HG03342 (cell line): ENCODE results near the gene AFMID.

ENCODE experiments used
- ATAC-seq: cut with Tn5 transposase; IDR thresholded peaks from one replicate; pipeline ENCODE4 v1.9.1; 2021; ENCODE audit warnings: mild to moderate bottlenecking, moderate library complexity; ENCODE audit not compliant: unreplicated experiment

Gene AFMID

GRCh38 chr17:78179372-78179771, 7.8 kb upstream of the AFMID start:
- ATAC-seq, result no peak

- no peak for ATAC-seq
Measured at GRCh38 chr17:78180083-78180482, 7.1 kb upstream of the AFMID start.

GRCh38 chr17:78180508-78180907, 6.7 kb upstream of the AFMID start:
- no peak for ATAC-seq

GRCh38 chr17:78182504-78182903, 4.7 kb upstream of the AFMID start:
- no peak for ATAC-seq

GRCh38 chr17:78183916-78184315, 3.2 kb upstream of the AFMID start:
- no peak for ATAC-seq

GRCh38 chr17:78184351-78184750, 2.8 kb upstream of the AFMID start:
- ATAC-seq, result no peak

- ATAC-seq, result no peak
Measured at GRCh38 chr17:78184868-78185267, 2.3 kb upstream of the AFMID start.

- no peak for ATAC-seq
Measured at GRCh38 chr17:78185981-78186691, 1.0 kb upstream of the AFMID start.

GRCh38 chr17:78196716-78197115, 9.6 kb downstream of the AFMID start:
- ATAC-seq, result no peak

GRCh38 chr17:78197147-78197832, 10.1 kb downstream of the AFMID start:
- no peak for ATAC-seq

- ATAC-seq, result no peak
Measured at GRCh38 chr17:78200451-78200850, 13.3 kb downstream of the AFMID start.

- ATAC-seq, result no peak
Measured at GRCh38 chr17:78202666-78203065, 15.5 kb downstream of the AFMID start.

GRCh38 chr17:78204387-78205123, 17.4 kb downstream of the AFMID start:
- ATAC-seq, result no peak

GRCh38 chr17:78205124-78205775, 18.1 kb downstream of the AFMID start:
- no peak for ATAC-seq

GRCh38 chr17:78206298-78206697, 19.1 kb downstream of the AFMID start:
- ATAC-seq, result no peak

- ATAC-seq, result no peak
Measured at GRCh38 chr17:78208486-78208885, 21.3 kb downstream of the AFMID start.

- ATAC-seq, result no peak
Measured at GRCh38 chr17:78210111-78210510, 22.9 kb downstream of the AFMID start.

GRCh38 chr17:78211032-78211431, 23.9 kb downstream of the AFMID start:
- ATAC-seq, result no peak

GRCh38 chr17:78214016-78214705, 27.0 kb downstream of the AFMID start, which contains the start of gene BIRC5:
TSS of gene BIRC5 (plus strand) at chr17:78214253. CDS start at chr17:78214317, 64 bp downstream.
- peak; percentile 85 for ATAC-seq

- no peak for ATAC-seq
Measured at GRCh38 chr17:78214706-78215061, 27.5 kb downstream of the AFMID start.
